Panc1 (cell line): ENCODE measurements around the gene ZFHX3. TPM values are rescaled to one million over a fixed set of nuclear protein-coding genes. Genes with fewer than 3 reads are reported as not detected.

Source experiments
- ATAC-seq: fragments of 200-7000 bp; cut with Tn5 transposase; 2 replicates; pipeline ENCODE4 v1.9.1; 2020; ENCODE audit warnings: mild to moderate bottlenecking, moderate library complexity
- BruUV-seq: library from RNA; stranded (reverse); fragments of 400-500 nt; replicated peaks from 2 replicates; lab custom pipeline; 2021; lab: Mats Ljungman, UMichigan
- CTCF ChIA-PET: fragments of 300-600 bp; sonication (Branson Sonifier 250); formaldehyde crosslinking; loops from one replicate; lab custom pipeline; 2022; ENCODE audit warnings: antibody characterized with exemption; lab: Charles Lee
- POLR2A ChIA-PET: fragments of 300-600 bp; sonication (Branson Sonifier 250); formaldehyde crosslinking; loops from one replicate; lab custom pipeline; 2022; ENCODE audit warnings: antibody characterized with exemption; lab: Charles Lee
- DNase-seq: peaks from one replicate; pipeline ENCODE4 v3.0.0-alpha.2; 2010; ENCODE audit warnings: low read depth, low spot score
- H3K27ac ChIP-seq: 2 replicates; pipeline ENCODE4 v1.5.1; 2011; ENCODE audit warnings: mild to moderate bottlenecking, low read length, inconsistent platforms
- H3K27me3 ChIP-seq: fragments of 200-500 bp; sonication (Bioruptor generic); 2 replicates; pipeline ENCODE4 v1.6.0; 2014; ENCODE audit warnings: low read length, inconsistent platforms; ENCODE audit not compliant: control insufficient read depth, insufficient read depth
- H3K36me3 ChIP-seq: fragments of 200-500 bp; sonication (Bioruptor generic); 2 replicates; pipeline ENCODE4 v1.5.1; 2014; ENCODE audit warnings: inconsistent platforms, mild to moderate bottlenecking, low read length, moderate library complexity; ENCODE audit not compliant: control insufficient read depth, insufficient read depth
- H3K4me1 ChIP-seq: 2 replicates; pipeline ENCODE4 v1.5.1; 2011; ENCODE audit warnings: inconsistent platforms, mild to moderate bottlenecking, low read length, moderate library complexity; ENCODE audit not compliant: control insufficient read depth, insufficient read depth
- H3K4me3 ChIP-seq, 2 experiments: 2 replicates each; pipeline ENCODE4 v1.5.1; 2011 to 2012; ENCODE audit warnings: low read depth in 2 of 2, low read length in 2 of 2, mild to moderate bottlenecking in 2 of 2, inconsistent platforms in 1 of 2, moderate library complexity in 1 of 2
- H3K9me3 ChIP-seq: fragments of 200-500 bp; sonication (Bioruptor generic); 2 replicates; pipeline ENCODE4 v1.5.1; 2014; ENCODE audit warnings: low read depth, mild to moderate bottlenecking, inconsistent platforms, low read length, moderate library complexity; ENCODE audit not compliant: control insufficient read depth, insufficient read depth
- CTCF ChIP-seq: fragments of 450-650 bp; IDR thresholded peaks from 2 replicates; pipeline ENCODE4 v1.5.1; 2017; ENCODE audit warnings: mild to moderate bottlenecking
- POLR2AphosphoS5 ChIP-seq: IDR thresholded peaks from 2 replicates; pipeline ENCODE4 v1.6.1; 2012; ENCODE audit warnings: mild to moderate bottlenecking, low read depth, low read length, moderate library complexity
- REST ChIP-seq, 2 experiments: IDR thresholded peaks; 2 replicates each; pipeline ENCODE4 v1.6.1; 2011 to 2012; ENCODE audit warnings: low read depth in 2 of 2, control low read depth in 1 of 2, low read length in 1 of 2, mild to moderate bottlenecking in 1 of 2, moderate library complexity in 1 of 2; ENCODE audit not compliant: insufficient read depth in 1 of 2
- SIN3A ChIP-seq: IDR thresholded peaks from 2 replicates; pipeline ENCODE4 v1.6.1; 2012; ENCODE audit warnings: low read depth, mild to moderate bottlenecking, low read length, moderate library complexity, borderline replicate concordance; ENCODE audit not compliant: insufficient read depth
- TCF7L2 ChIP-seq: IDR thresholded peaks from 2 replicates; pipeline ENCODE4 v1.6.1; 2011; ENCODE audit warnings: mild to moderate bottlenecking, low read depth, low read length, inconsistent platforms
- in situ Hi-C: cut with HindIII; loops from 2 replicates; pipeline ENCODE4 v1.10.0; 2016; ENCODE audit warnings: low sequenced_read_pairs, low pct_unique_long_range_greater_than_20kb
- intact Hi-C: fragments of 100-400 bp; cut with micrococcal nuclease; formaldehyde crosslinking; loops from one replicate; pipeline ENCODE4 v1.10.0; 2022; ENCODE audit not compliant: unreplicated experiment
- total RNA-seq: library from RNA; stranded (reverse); gene quantifications from one replicate; pipeline ENCODE4 v1.2.1, GENCODE V29; 2021; ENCODE audit not compliant: unreplicated experiment

ZFHX3 gene
- total RNA-seq, 1 experiment from 2014 or later, result 7.1 TPM

- H3K4me3 ChIP-seq, result no peak overlapping the region
- no peak for ATAC-seq
- no TSS peak for BruUV-seq
- H3K36me3 ChIP-seq, result no peaks in the 10 kb centered on the region
- in situ Hi-C loops, result no loop called here
- no peaks in the 10 kb centered on the region for H3K9me3 ChIP-seq
- CTCF ChIA-PET, result no interaction called here
- POLR2A ChIA-PET, result no interaction called here
- intact Hi-C loops, result no loop called here
- no peak overlapping the region for H3K27ac ChIP-seq
- no peak for DNase-seq
- H3K4me1 ChIP-seq, result peaks cover 4% of the 10 kb centered on the region; the same call in 1 of the 2 replicates
- no peak for TF ChIP-seq TCF7L2
- TF ChIP-seq SIN3A, result no peak
- no peak for TF ChIP-seq CTCF
- TF ChIP-seq REST (IDR thresholded peaks at IDR 0.05; ENCODE audit: insufficient read depth in 1 of 2, low read depth in 2 of 2, low read length in 1 of 2), result no peak
- TF ChIP-seq POLR2AphosphoS5, result no peak
- no peaks in the 10 kb centered on the region for H3K27me3 ChIP-seq
These were observed 303.7 kb downstream of the ZFHX3 start for GRCh38 chr16:72744076-72744793.

- Histone ChIP-seq H3K9me3 (no peaks in the 10 kb centered on the region), H3K4me3 (no peak overlapping the region), H3K27me3 (no peaks in the 10 kb centered on the region), H3K27ac (no peak overlapping the region), H3K4me1 (peaks cover 5% of the 10 kb centered on the region; the same call in 1 of the 2 replicates), H3K36me3 (no peaks in the 10 kb centered on the region)
- DNase-seq (no peak), ATAC-seq (no peak)
- intact Hi-C loops (no loop called here), in situ Hi-C loops (no loop called here)
- no TSS peak for BruUV-seq
- POLR2A ChIA-PET, result no interaction called here
- CTCF ChIA-PET, result no interaction called here
- TF ChIP-seq CTCF, result no peak
- no peak for TF ChIP-seq REST (IDR thresholded peaks at IDR 0.05; ENCODE audit: insufficient read depth in 1 of 2, low read depth in 2 of 2, low read length in 1 of 2)
- TF ChIP-seq TCF7L2, result no peak
- no peak for TF ChIP-seq SIN3A
- TF ChIP-seq POLR2AphosphoS5, result no peak
These were observed 304.7 kb downstream of the ZFHX3 start for GRCh38 chr16:72743011-72743761.
